Natural killer cell (primary cell): ENCODE measurements around the gene ZNF407. TPM values are rescaled to one million over a fixed set of nuclear protein-coding genes. Genes with fewer than 3 reads are reported as not detected.

Experiments
- ATAC-seq, 3 donors: fragments of 150-1000 bp in 2 of 3; fragments of 200-7000 bp in 1 of 3; cut with Tn5 transposase; 1 replicate in 1 of 3; 2 replicates in 2 of 3; pipeline ENCODE4 v1.10.0; 2021; ENCODE audit warnings: mild to moderate bottlenecking in 2 of 3, moderate library complexity in 2 of 3
- DNase-seq, 2 donors: peaks; one replicate each; pipeline versions ENCODE4 v3.0.0 to v3.0.0-alpha.2; 2013 to 2021; ENCODE audit warnings: mixed read lengths in 1 of 2
- H3K27ac ChIP-seq: one replicate; pipeline ENCODE4 v1.5.1; 2013; ENCODE audit warnings: mild to moderate bottlenecking, low read length
- H3K27me3 ChIP-seq: one replicate; pipeline ENCODE4 v1.6.1; 2013; ENCODE audit warnings: low read length; ENCODE audit not compliant: control insufficient read depth, insufficient read depth
- H3K36me3 ChIP-seq: one replicate; pipeline ENCODE4 v1.6.1; 2013; ENCODE audit warnings: low read length; ENCODE audit not compliant: control insufficient read depth, insufficient read depth
- H3K4me1 ChIP-seq: one replicate; pipeline ENCODE4 v1.6.1; 2013; ENCODE audit warnings: low read length; ENCODE audit not compliant: control insufficient read depth, insufficient read depth
- H3K4me3 ChIP-seq: one replicate; pipeline ENCODE4 v1.5.1; 2013; ENCODE audit warnings: low read length
- H3K9me3 ChIP-seq: one replicate; pipeline ENCODE4 v1.6.1; 2013; ENCODE audit warnings: low read length; ENCODE audit not compliant: control insufficient read depth, insufficient read depth
- H3K27ac Mint-ChIP-seq, 2 donors: one replicate each; pipeline ENCODE4 v1.8.0; 2022; ENCODE audit warnings: mild to moderate bottlenecking in 2 of 2, mixed read lengths in 2 of 2, moderate library complexity in 1 of 2
- H3K27me3 Mint-ChIP-seq, 2 donors: one replicate each; pipeline ENCODE4 v1.8.0; 2022; ENCODE audit warnings: low read depth in 2 of 2, mixed read lengths in 2 of 2
- H3K36me3 Mint-ChIP-seq: one replicate; pipeline ENCODE4 v1.8.0; 2022; ENCODE audit warnings: mixed read lengths
- H3K4me1 Mint-ChIP-seq, 2 donors: one replicate each; pipeline ENCODE4 v1.8.0; 2022; ENCODE audit warnings: mixed read lengths in 2 of 2
- H3K4me3 Mint-ChIP-seq: one replicate; pipeline ENCODE4 v1.8.0; 2022; ENCODE audit warnings: mild to moderate bottlenecking, moderate library complexity, mixed read lengths
- H3K9me3 Mint-ChIP-seq, 2 donors: one replicate each; pipeline ENCODE4 v1.8.0; 2022; ENCODE audit warnings: mixed read lengths in 2 of 2
- CTCF ChIP-seq: fragments of 200-600 bp; IDR thresholded peaks from one replicate; pipeline ENCODE4 v1.8.0; 2022; ENCODE audit warnings: antibody characterized with exemption
- WGBS: methylation state at CpG from one replicate; pipeline ENCODE4 v1.1.7; 2013; ENCODE audit warnings: missing lambda C conversion rate; ENCODE audit not compliant: insufficient coverage; 5-methylcytosine and 5-hydroxymethylcytosine counted together
- intact Hi-C: fragments of 100-400 bp; cut with micrococcal nuclease; formaldehyde crosslinking; loops from one replicate; pipeline ENCODE4 v1.14.2; 2022
- total RNA-seq, 4 donors: library from RNA; stranded (reverse); fragments of 120-200 nt in 1 of 4; gene quantifications; one replicate each; pipeline versions ENCODE4 v1.2.3 to v1.2.4, GENCODE V29; 2013 to 2022

The ZNF407 gene
- total RNA-seq, 3 donors from 2014 or later (not counting 1 experiment from before 2014, with no cell fraction given): 28.4 to 36.7 (median 36.3) TPM

GRCh38 chr18:75009296-75009695 is 411.6 kb downstream of the ZNF407 start:
- no peak overlapping the region for H3K27ac Mint-ChIP-seq
- Histone ChIP-seq H3K36me3 (no peaks in the 10 kb centered on the region), H3K4me3 (no peak overlapping the region), H3K27me3 (no peaks in the 10 kb centered on the region), H3K4me1 (no peaks in the 10 kb centered on the region), H3K27ac (no peak overlapping the region), H3K9me3 (no peaks in the 10 kb centered on the region)
- no peak for ATAC-seq
- H3K27me3 Mint-ChIP-seq: peaks cover 17 to 35% of the 10 kb centered on the region in 2 donors
- no peak for DNase-seq
- WGBS: 100% methylated on average over 1 of the region's 2 CpGs
- intact Hi-C loops: loop anchor here (5.0 kb wide), 1 partner anchor 37 kb away; no protein-coding TSS in a partner anchor
- H3K4me1 Mint-ChIP-seq: peaks cover 4 to 12% of the 10 kb centered on the region in 2 donors
- H3K4me3 Mint-ChIP-seq: no peak overlapping the region
- H3K36me3 Mint-ChIP-seq: no peaks in the 10 kb centered on the region
- no peak for TF ChIP-seq CTCF
- H3K9me3 Mint-ChIP-seq: no peaks in the 10 kb centered on the region

DNA sequence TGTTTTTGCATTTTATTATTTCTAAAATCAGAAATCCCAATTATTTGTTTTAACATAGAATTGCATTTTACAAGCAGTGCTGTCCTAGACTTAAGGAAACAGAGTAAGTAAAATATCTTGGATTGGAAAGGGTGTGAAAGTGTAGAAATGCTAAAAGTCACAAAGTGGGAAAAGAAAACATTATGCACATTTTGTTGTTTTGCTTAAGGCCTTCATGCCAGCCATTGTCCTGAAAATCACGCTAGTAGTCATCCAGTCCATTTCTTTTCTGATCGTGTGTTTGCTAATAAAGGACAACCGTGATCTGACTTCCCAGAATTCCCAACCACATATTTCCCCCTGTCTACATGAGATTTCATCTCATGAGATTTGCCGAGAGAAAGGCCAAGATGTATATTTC is 412.2 kb downstream of the ZNF407 start:
- ATAC-seq: no peak
- 83% methylated on average over 4 of the region's 4 CpGs for WGBS

GRCh38 chr18:75010278-75010677 is 412.6 kb downstream of the ZNF407 start:
- ATAC-seq: no peak
- H3K4me1 Mint-ChIP-seq: peaks cover 14 to 21% of the 10 kb centered on the region in 2 donors

More for the DNA sequence above, 412.2 kb downstream of the ZNF407 start:
- Histone ChIP-seq H3K36me3 (no peaks in the 10 kb centered on the region), H3K4me1 (no peaks in the 10 kb centered on the region), H3K27ac (no peak overlapping the region), H3K27me3 (no peaks in the 10 kb centered on the region), H3K4me3 (no peak overlapping the region), H3K9me3 (no peaks in the 10 kb centered on the region)
- Mint-ChIP-seq H3K27ac (no peak overlapping the region), H3K4me3 (no peak overlapping the region), H3K4me1 (peaks cover 10 to 17% of the 10 kb centered on the region in 2 donors), H3K36me3 (no peaks in the 10 kb centered on the region), H3K27me3 (peaks cover 18 to 40% of the 10 kb centered on the region in 2 donors), H3K9me3 (no peaks in the 10 kb centered on the region)
- intact Hi-C loops: loop anchor here (5.0 kb wide), 1 partner anchor 38 kb away; no protein-coding TSS in a partner anchor
- no peak for TF ChIP-seq CTCF
- DNase-seq: no peak

More at GRCh38 chr18:75010278-75010677, 412.6 kb downstream of the ZNF407 start:
- DNase-seq: no peak
- Mint-ChIP-seq H3K9me3 (no peaks in the 10 kb centered on the region), H3K36me3 (no peaks in the 10 kb centered on the region), H3K27me3 (peaks cover 18 to 44% of the 10 kb centered on the region in 2 donors), H3K4me3 (no peak overlapping the region), H3K27ac (no peak overlapping the region)
- Histone ChIP-seq H3K4me3 (no peak overlapping the region), H3K27ac (no peak overlapping the region), H3K36me3 (no peaks in the 10 kb centered on the region), H3K27me3 (no peaks in the 10 kb centered on the region), H3K4me1 (no peaks in the 10 kb centered on the region), H3K9me3 (no peaks in the 10 kb centered on the region)
- 93% methylated on average over 3 of the region's 3 CpGs for WGBS
- no peak for TF ChIP-seq CTCF
- intact Hi-C loops: no loop called here
